Right lobe of liver (tissue), 6 donors: Measurements from ENCODE around the gene GDPD4. TPM values are rescaled to one million over a fixed set of nuclear protein-coding genes. Genes with fewer than 3 reads are reported as not detected.
A peak's percentile ranks its signal among the peaks of the same experiment; 100 is the strongest.

Source experiments
- ATAC-seq, 4 donors: fragments of 200-7000 bp; cut with Tn5 transposase; one replicate each; pipeline ENCODE4 v1.9.1; 2020; ENCODE audit warnings: mild to moderate bottlenecking in 4 of 4, moderate library complexity in 4 of 4
- DNase-seq, 3 donors: peaks; one replicate each; pipeline ENCODE4 v3.0.0-alpha.2; 2020
- H3K27ac ChIP-seq, 3 donors: fragments of 200-600 bp; one replicate each; pipeline ENCODE4 v1.8.0; 2022
- H3K27me3 ChIP-seq, 2 donors: fragments of 200-600 bp; one replicate each; pipeline ENCODE4 v1.8.0; 2022
- H3K36me3 ChIP-seq, 4 donors: fragments of 200-600 bp; sonication (generic) in 1 of 4; one replicate each; pipeline versions ENCODE4 v1.5.1 to v1.8.0; 2017 to 2022; ENCODE audit warnings: control low read depth in 1 of 4
- H3K4me1 ChIP-seq, 4 donors: fragments of 200-600 bp; sonication (generic) in 1 of 4; one replicate each; pipeline versions ENCODE4 v1.5.1 to v1.8.0; 2017 to 2022; ENCODE audit warnings: control low read depth in 1 of 4
- H3K4me3 ChIP-seq, 3 donors: fragments of 200-600 bp; one replicate each; pipeline ENCODE4 v1.8.0; 2022
- H3K9me3 ChIP-seq, 4 donors: fragments of 200-600 bp; sonication (generic) in 1 of 4; one replicate each; pipeline versions ENCODE4 v1.5.1 to v1.8.0; 2017 to 2022; ENCODE audit warnings: control low read depth in 1 of 4
- CTCF ChIP-seq, 4 donors: fragments of 200-600 bp in 3 of 4; fragments of 450-650 bp in 1 of 4; IDR thresholded peaks; one replicate each; pipeline versions ENCODE4 v1.5.1 to v1.8.0; 2016 to 2022; ENCODE audit warnings: antibody characterized with exemption in 4 of 4, mild to moderate bottlenecking in 2 of 4
- POLR2A ChIP-seq: fragments of 450-650 bp; IDR thresholded peaks from one replicate; pipeline ENCODE4 v1.6.1; 2017; ENCODE audit warnings: antibody characterized with exemption, mild to moderate bottlenecking
- WGBS: methylation state at CpG from one replicate; pipeline ENCODE4 v1.1.6; 2018; ENCODE audit warnings: low coverage, low lambda C conversion rate; ENCODE audit not compliant: insufficient coverage; ENCODE audit errors: missing lambda C conversion rate; 5-methylcytosine and 5-hydroxymethylcytosine counted together
- intact Hi-C, 2 donors: fragments of 100-400 bp; cut with DNase I; formaldehyde crosslinking; loops; one replicate each; pipeline versions ENCODE4 v1.11.2 to v1.14.1; 2022
- total RNA-seq, 6 experiments: library from RNA; depleted of rRNA in 2 of 6; stranded (reverse); fragments of >200 nt in 2 of 6; fragmentation: NEBNext Ultra II Directional in 3 of 6; extraction: Animal tissue kit (Norgen Biotek cat#: 25700) in 3 of 6; gene quantifications; one replicate each; pipeline versions ENCODE4 v1.1.0 to v1.2.4, GENCODE V29; 2016 to 2023
- donor health status: DM: no; HTN: yes; CAD: no.
- donor health status: DM: no; HTN: no; CAD: no.
- donor health status: DM: no; HTN: no; CAD: no.
- donor health status: DM: no; HTN: yes; CAD: no.
- donor health status: DM: no; HTN: yes; CAD: no.

The GDPD4 gene
- total RNA-seq, 6 experiments from 2014 or later: 0.29 to 0.53 (median 0.44) TPM; not detected in 2

- WGBS: 71% methylated on average over 1 of the region's 4 CpGs
- Histone ChIP-seq H3K4me3 (no peak overlapping the region), H3K27me3 (no peaks in the 10 kb centered on the region), H3K36me3 (peaks cover 0 to 48% (median 7%) of the 10 kb centered on the region in 4 donors), H3K9me3 (no peaks in the 10 kb centered on the region), H3K27ac (no peak overlapping the region), H3K4me1 (peaks cover 0 to 15% (median 6%) of the 10 kb centered on the region in 4 donors)
- DNase-seq (peak in 1 of 3 donors; percentile 29), ATAC-seq (no peak)
- intact Hi-C loops: no loop called here
- TF ChIP-seq CTCF (IDR thresholded peaks at IDR 0.05): no peak
- TF ChIP-seq POLR2A: no peak
Measured at GRCh38 chr11:77183431-77183984, 118.0 kb downstream of the GDPD4 start.

GRCh38 chr11:77182542-77183430 lies 118.7 kb downstream of the GDPD4 start:
- DNase-seq (peak in 1 of 3 donors; percentile 39), ATAC-seq (no peak)
- Histone ChIP-seq H3K36me3 (peaks cover 0 to 47% (median 7%) of the 10 kb centered on the region in 4 donors), H3K27ac (no peak overlapping the region), H3K9me3 (no peaks in the 10 kb centered on the region), H3K27me3 (no peaks in the 10 kb centered on the region), H3K4me1 (peaks cover 0 to 15% (median 8%) of the 10 kb centered on the region in 4 donors), H3K4me3 (no peak overlapping the region)
- intact Hi-C loops: no loop called here
- 86% methylated on average over 11 of the region's 21 CpGs for WGBS
- TF ChIP-seq POLR2A: no peak

GRCh38 chr11:77181799-77182541 lies 119.5 kb downstream of the GDPD4 start:
- H3K36me3 ChIP-seq: peaks cover 0 to 43% (median 7%) of the 10 kb centered on the region in 4 donors

GRCh38 chr11:77181226-77181625 lies 120.3 kb downstream of the GDPD4 start:
- WGBS: no CpG with 5 or more reads among the region's 11 CpGs

More at GRCh38 chr11:77181799-77182541, 119.5 kb downstream of the GDPD4 start:
- WGBS: 100% methylated on average over 5 of the region's 22 CpGs
- no peaks in the 10 kb centered on the region for H3K27me3 ChIP-seq
- ATAC-seq: no peak
- no peaks in the 10 kb centered on the region for H3K9me3 ChIP-seq
- TF ChIP-seq POLR2A (no peak), CTCF (IDR thresholded peaks at IDR 0.05) (no peak)
- no peak overlapping the region for H3K4me3 ChIP-seq
- H3K27ac ChIP-seq: no peak overlapping the region
- peaks cover 0 to 15% (median 8%) of the 10 kb centered on the region in 4 donors for H3K4me1 ChIP-seq
- intact Hi-C loops: no loop called here
- DNase-seq: peak in 1 of 3 donors; percentile 49

More at GRCh38 chr11:77181226-77181625, 120.3 kb downstream of the GDPD4 start:
- Histone ChIP-seq H3K36me3 (peaks cover 0 to 43% (median 7%) of the 10 kb centered on the region in 4 donors), H3K9me3 (no peaks in the 10 kb centered on the region), H3K27me3 (no peaks in the 10 kb centered on the region), H3K4me1 (peaks cover 0 to 15% (median 8%) of the 10 kb centered on the region in 4 donors), H3K4me3 (no peak overlapping the region), H3K27ac (no peak overlapping the region)
- intact Hi-C loops: no loop called here
- no peak for ATAC-seq
- peak in 1 of 3 donors; percentile 49 for DNase-seq
- no peak for TF ChIP-seq CTCF (IDR thresholded peaks at IDR 0.05)
- TF ChIP-seq POLR2A: no peak
